Upper lobe of left lung (tissue), 4 donors: ENCODE results near the gene POLR1H.
A peak's percentile ranks its signal among the peaks of the same experiment; 100 is the strongest.

Experiments
- CTCF ChIP-seq, 6 experiments: fragments of 450-650 bp in 4 of 6; fragments of 200-600 bp in 2 of 6; sonication (generic) in 2 of 6; IDR thresholded peaks; one replicate each; pipeline ENCODE4 v1.5.1; 2016 to 2019; ENCODE audit warnings: antibody characterized with exemption in 6 of 6
- EP300 ChIP-seq, 4 donors: sonication (generic); formaldehyde crosslinking; IDR thresholded peaks; one replicate each; pipeline ENCODE4 v1.5.1; 2017; ENCODE audit warnings: antibody characterized with exemption in 4 of 4, control low read depth in 2 of 4
- POLR2A ChIP-seq, 4 donors: fragments of 450-650 bp; IDR thresholded peaks; one replicate each; pipeline ENCODE4 v1.5.1; 2016 to 2017; ENCODE audit warnings: antibody characterized with exemption in 4 of 4, mild to moderate bottlenecking in 2 of 4

GRCh38 chr6:30066577-30067459 is 5.8 kb downstream of the POLR1H start, which contains the start of gene PPP1R11:
- peak in 1 of 6 experiments; percentile 20 for TF ChIP-seq CTCF (IDR thresholded peaks at IDR 0.05)
- TF ChIP-seq POLR2A (IDR thresholded peaks at IDR 0.05), result peak in 3 of 4 donors; percentile 65 to 91 (median 72)
- peak in 1 of 4 donors; percentile 90 for TF ChIP-seq EP300 (IDR thresholded peaks at IDR 0.05)
